Fibroblast of mammary gland (primary cell): Measurements from ENCODE around the gene SLC25A39.

Experiments used
- DNase-seq: peaks from one replicate; pipeline ENCODE4 v3.0.0-alpha.2; 2010; ENCODE audit warnings: low read depth
- H3K4me3 ChIP-seq: 2 replicates; pipeline ENCODE4 v1.5.1; 2011; ENCODE audit warnings: low read depth, mild to moderate bottlenecking, low read length, moderate library complexity; ENCODE audit not compliant: control insufficient read depth
- TF ChIP-seq, protein P1 (sequence below): conservative IDR thresholded peaks from 2 replicates; pipeline ENCODE4 v1.5.1; 2011; ENCODE audit warnings: low read depth, low read length, inconsistent platforms; ENCODE audit not compliant: control insufficient read depth, insufficient read depth

SLC25A39 gene

GRCh38 chr17:44321246-44322120 lies 3.1 kb downstream of the SLC25A39 start:
- H3K4me3 ChIP-seq, result no peak overlapping the region
- TF ChIP-seq, protein P1, sequence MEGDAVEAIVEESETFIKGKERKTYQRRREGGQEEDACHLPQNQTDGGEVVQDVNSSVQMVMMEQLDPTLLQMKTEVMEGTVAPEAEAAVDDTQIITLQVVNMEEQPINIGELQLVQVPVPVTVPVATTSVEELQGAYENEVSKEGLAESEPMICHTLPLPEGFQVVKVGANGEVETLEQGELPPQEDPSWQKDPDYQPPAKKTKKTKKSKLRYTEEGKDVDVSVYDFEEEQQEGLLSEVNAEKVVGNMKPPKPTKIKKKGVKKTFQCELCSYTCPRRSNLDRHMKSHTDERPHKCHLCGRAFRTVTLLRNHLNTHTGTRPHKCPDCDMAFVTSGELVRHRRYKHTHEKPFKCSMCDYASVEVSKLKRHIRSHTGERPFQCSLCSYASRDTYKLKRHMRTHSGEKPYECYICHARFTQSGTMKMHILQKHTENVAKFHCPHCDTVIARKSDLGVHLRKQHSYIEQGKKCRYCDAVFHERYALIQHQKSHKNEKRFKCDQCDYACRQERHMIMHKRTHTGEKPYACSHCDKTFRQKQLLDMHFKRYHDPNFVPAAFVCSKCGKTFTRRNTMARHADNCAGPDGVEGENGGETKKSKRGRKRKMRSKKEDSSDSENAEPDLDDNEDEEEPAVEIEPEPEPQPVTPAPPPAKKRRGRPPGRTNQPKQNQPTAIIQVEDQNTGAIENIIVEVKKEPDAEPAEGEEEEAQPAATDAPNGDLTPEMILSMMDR, result no peak
- DNase-seq, result no peak

GRCh38 chr17:44320066-44320465 lies 4.6 kb downstream of the SLC25A39 start:
- TF ChIP-seq, protein P1, result no peak
- no peak for DNase-seq
- no peak overlapping the region for H3K4me3 ChIP-seq

DNA sequence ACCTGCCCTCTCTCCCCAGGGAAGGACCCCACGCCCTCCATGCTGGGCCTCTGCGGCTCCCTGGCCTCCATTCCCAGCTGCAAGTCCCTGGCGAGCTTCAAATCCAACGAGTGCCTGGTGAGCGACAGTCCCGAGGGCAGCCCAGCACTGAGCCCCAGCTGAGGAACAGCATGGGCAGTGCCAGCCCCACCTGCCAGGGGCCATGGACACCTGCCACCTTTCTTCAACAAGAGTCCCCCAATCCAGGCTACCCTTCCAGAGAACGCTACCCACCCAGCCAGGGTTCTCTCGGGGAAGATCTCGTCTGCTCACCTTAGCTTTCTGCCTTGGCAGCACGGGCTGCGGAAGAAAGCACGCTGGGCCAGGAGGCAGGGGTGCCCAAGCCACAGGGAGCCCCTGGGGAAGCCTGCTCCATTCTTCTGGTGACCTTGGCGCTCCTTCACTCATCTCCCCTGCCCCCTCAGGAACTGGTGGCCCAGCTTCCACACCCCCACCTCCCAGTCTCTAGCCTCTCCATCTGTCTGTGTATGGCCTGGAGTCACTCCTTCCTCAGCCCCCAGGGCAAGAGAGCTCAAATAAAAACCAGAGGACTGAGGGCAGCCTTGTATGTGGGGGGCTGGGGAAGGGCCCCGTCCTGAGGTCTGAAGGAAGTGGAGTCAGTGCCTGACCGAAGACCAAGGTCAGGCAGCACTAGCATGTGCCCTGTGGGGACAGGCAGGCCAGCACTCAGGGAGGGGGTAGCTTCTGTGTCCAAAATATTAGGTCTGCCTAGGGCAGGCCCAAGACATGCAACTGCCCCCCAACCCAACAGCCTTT lies 6.3 kb downstream of the SLC25A39 start:
- TF ChIP-seq, protein P1, result no peak
- H3K4me3 ChIP-seq, result no peak overlapping the region
- no peak for DNase-seq

- TF ChIP-seq, protein P1, result no peak
- H3K4me3 ChIP-seq, result no peak overlapping the region
- DNase-seq, result no peak
Measured at GRCh38 chr17:44317545-44317944, 7.1 kb downstream of the SLC25A39 start.

DNA sequence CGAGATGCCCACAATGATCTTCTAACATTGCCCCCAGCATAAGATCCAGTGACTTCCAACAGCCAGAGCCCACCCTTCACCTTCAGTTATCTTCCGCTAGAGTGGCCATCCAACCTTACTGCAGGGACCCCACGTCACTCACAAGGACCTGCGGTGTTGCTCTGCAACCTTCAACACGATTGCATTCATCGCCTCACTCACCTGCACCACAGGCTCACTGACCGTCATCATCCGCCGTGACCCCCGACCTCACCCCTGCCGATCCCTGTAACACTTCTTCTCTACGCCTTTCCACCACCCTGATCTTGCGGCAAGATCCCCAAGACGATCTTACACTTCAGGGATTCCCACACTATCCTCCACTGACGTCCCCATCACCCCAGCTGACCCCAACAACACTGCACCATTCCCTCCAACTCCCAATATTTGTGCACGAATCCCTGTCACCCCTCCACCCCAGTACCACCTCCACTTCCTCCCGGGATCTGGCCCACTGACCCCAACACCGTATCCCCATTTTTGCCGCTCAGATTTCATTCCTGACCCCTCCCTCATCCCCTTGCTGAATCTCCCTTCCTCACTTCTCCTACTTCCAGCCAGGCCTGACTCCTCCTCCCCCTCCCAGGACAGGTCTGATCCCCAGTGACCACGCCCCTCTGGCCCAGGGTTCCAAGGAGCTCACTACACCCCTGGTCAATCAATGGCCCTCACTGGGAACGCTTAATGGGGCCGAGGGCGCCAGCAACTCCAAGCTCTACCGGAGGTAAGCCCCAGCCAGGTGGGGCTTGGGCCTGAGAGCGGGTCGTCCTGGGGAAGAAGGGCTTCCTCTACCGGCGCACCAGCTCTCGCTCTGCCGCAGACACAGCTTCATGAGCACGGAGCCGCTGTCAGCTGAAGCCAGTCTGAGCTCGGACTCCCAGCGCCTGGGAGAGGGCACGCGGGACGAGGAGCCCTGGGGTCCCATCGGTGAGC lies 8.6 kb downstream of the SLC25A39 start:
- no peak for DNase-seq
- TF ChIP-seq, protein P1, result no peak
- no peak overlapping the region for H3K4me3 ChIP-seq
